WTC11 (cell line): ENCODE data around the gene LCE6A. TPM values are rescaled to one million over a fixed set of nuclear protein-coding genes. Genes with fewer than 3 reads are reported as not detected.

Experiments
- ATAC-seq: fragments of 200-7000 bp; cut with Tn5 transposase; 2 replicates; pipeline ENCODE4 v1.10.0; 2021; ENCODE audit warnings: mild to moderate bottlenecking, moderate library complexity
- CTCF ChIA-PET: fragments of 300-600 bp; sonication (Branson Sonifier 250); formaldehyde crosslinking; loops from one replicate; lab custom pipeline; 2021; ENCODE audit warnings: antibody characterized with exemption; lab: Charles Lee
- POLR2A ChIA-PET: fragments of 350-600 bp; sonication (Branson Sonifier 250); formaldehyde crosslinking; loops from one replicate; lab custom pipeline; 2021; ENCODE audit warnings: antibody characterized with exemption; lab: Charles Lee
- DNase-seq: peaks from one replicate; pipeline ENCODE4 v3.0.0; 2021; ENCODE audit warnings: low spot score
- H3K27ac Mint-ChIP-seq: 2 replicates; pipeline ENCODE4 v1.8.0; 2021; ENCODE audit warnings: mixed read lengths
- H3K27me3 Mint-ChIP-seq: 2 replicates; pipeline ENCODE4 v1.8.0; 2021; ENCODE audit warnings: low read depth, mild to moderate bottlenecking, moderate library complexity, mixed read lengths
- H3K36me3 Mint-ChIP-seq: 2 replicates; pipeline ENCODE4 v1.8.0; 2021; ENCODE audit warnings: mixed read lengths
- H3K4me1 Mint-ChIP-seq: 2 replicates; pipeline ENCODE4 v1.8.0; 2022; ENCODE audit warnings: mixed read lengths
- H3K4me3 Mint-ChIP-seq: 2 replicates; pipeline ENCODE4 v1.8.0; 2021; ENCODE audit warnings: mild to moderate bottlenecking, moderate library complexity, mixed read lengths
- H3K9me3 Mint-ChIP-seq: 2 replicates; pipeline ENCODE4 v1.8.0; 2021; ENCODE audit warnings: mixed read lengths
- ARID4B ChIP-seq: sonication (generic); formaldehyde crosslinking; IDR thresholded peaks from 2 replicates; pipeline ENCODE4 v1.8.0; 2023; ENCODE audit warnings: missing genetic modification reagents, mild to moderate bottlenecking, borderline replicate concordance
- ATF2 ChIP-seq: sonication (generic); formaldehyde crosslinking; IDR thresholded peaks from 2 replicates; pipeline ENCODE4 v1.8.1; 2022; ENCODE audit warnings: low read depth, missing genetic modification reagents, borderline replicate concordance
- ATF3 ChIP-seq: sonication (generic); formaldehyde crosslinking; conservative IDR thresholded peaks from 2 replicates; pipeline ENCODE4 v1.8.1; 2022; ENCODE audit warnings: mild to moderate bottlenecking, missing genetic modification reagents
- CBFB ChIP-seq: sonication (generic); formaldehyde crosslinking; IDR thresholded peaks from 2 replicates; pipeline ENCODE4 v1.8.1; 2022; ENCODE audit warnings: mild to moderate bottlenecking, low read depth, missing genetic modification reagents
- ETV6 ChIP-seq: sonication (generic); formaldehyde crosslinking; IDR thresholded peaks from 2 replicates; pipeline ENCODE4 v1.8.1; 2022; ENCODE audit warnings: mild to moderate bottlenecking, missing genetic modification reagents
- FOXP1 ChIP-seq: sonication (generic); formaldehyde crosslinking; IDR thresholded peaks from 2 replicates; pipeline ENCODE4 v1.8.0; 2022; ENCODE audit warnings: missing genetic modification reagents, mild to moderate bottlenecking, moderate library complexity, borderline replicate concordance
- HMGXB4 ChIP-seq: sonication (generic); formaldehyde crosslinking; IDR thresholded peaks from 2 replicates; pipeline ENCODE4 v1.8.1; 2023; ENCODE audit warnings: mild to moderate bottlenecking, moderate library complexity, missing genetic modification reagents
- SMAD3 ChIP-seq: sonication (generic); formaldehyde crosslinking; IDR thresholded peaks from 2 replicates; pipeline ENCODE4 v1.8.0; 2022; ENCODE audit warnings: missing genetic modification reagents, mild to moderate bottlenecking, borderline replicate concordance
- SOX15 ChIP-seq: fragments of 250-450 bp; sonication (Bioruptor Pico); IDR thresholded peaks from 2 replicates; pipeline ENCODE4 v1.9.0; 2021; ENCODE audit warnings: mild to moderate bottlenecking
- TCF7 ChIP-seq: sonication (generic); formaldehyde crosslinking; IDR thresholded peaks from 2 replicates; pipeline ENCODE4 v1.8.0; 2022; ENCODE audit warnings: mild to moderate bottlenecking, low read depth, missing genetic modification reagents, moderate library complexity
- ZBTB21 ChIP-seq: sonication (generic); formaldehyde crosslinking; IDR thresholded peaks from 2 replicates; pipeline ENCODE4 v1.8.1; 2023; ENCODE audit warnings: mild to moderate bottlenecking, missing genetic modification reagents, borderline replicate concordance
- ZBTB43 ChIP-seq: sonication (generic); formaldehyde crosslinking; IDR thresholded peaks from 2 replicates; pipeline ENCODE4 v1.8.1; 2023; ENCODE audit warnings: mild to moderate bottlenecking, missing genetic modification reagents
- ZNF138 ChIP-seq: sonication (generic); formaldehyde crosslinking; conservative IDR thresholded peaks from 2 replicates; pipeline ENCODE4 v1.8.1; 2022; ENCODE audit warnings: mild to moderate bottlenecking, moderate library complexity, missing genetic modification reagents
- ZNF219 ChIP-seq: sonication (generic); formaldehyde crosslinking; IDR thresholded peaks from 2 replicates; pipeline ENCODE4 v1.8.0; 2023; ENCODE audit warnings: missing genetic modification reagents, mild to moderate bottlenecking, borderline replicate concordance
- ZNF281 ChIP-seq: sonication (generic); formaldehyde crosslinking; IDR thresholded peaks from 2 replicates; pipeline ENCODE4 v1.8.0; 2023; ENCODE audit warnings: mild to moderate bottlenecking, missing genetic modification reagents
- ZNF423 ChIP-seq: fragments of 250-450 bp; sonication (Bioruptor Pico); IDR thresholded peaks from 2 replicates; pipeline ENCODE4 v2.1.2; 2022; ENCODE audit warnings: mild to moderate bottlenecking, moderate library complexity
- total RNA-seq: library from RNA; stranded (reverse); gene quantifications from 3 replicates; pipeline ENCODE4 v1.2.3, GENCODE V29; 2021

LCE6A gene
- total RNA-seq, 1 experiment from 2014 or later = not detected

- CTCF ChIA-PET = no interaction called here
- TF ChIP-seq ZNF281 (CRISPR knock-in tag) = no peak
- TF ChIP-seq TCF7 = no peak
- TF ChIP-seq ATF3 = no peak
- no peak for TF ChIP-seq ATF2 (CRISPR knock-in tag)
- no peak for TF ChIP-seq ETV6
- TF ChIP-seq SOX15 (CRISPR knock-in tag) = no peak
- no peak for TF ChIP-seq ZNF138 (CRISPR knock-in tag)
- no peak for TF ChIP-seq ZNF219 (CRISPR knock-in tag)
- no peak within 1 kb of the TSS for H3K4me3 Mint-ChIP-seq
- ATAC-seq (no peak), DNase-seq (no peak)
- POLR2A ChIA-PET = no interaction called here
- H3K27ac Mint-ChIP-seq = no peak within 1 kb of the TSS
- peaks cover 62% of the 10 kb centered on the region for H3K36me3 Mint-ChIP-seq
- H3K9me3 Mint-ChIP-seq = peaks cover 86% of the 10 kb centered on the region
- H3K4me1 Mint-ChIP-seq = no peaks in the 10 kb centered on the region
- H3K27me3 Mint-ChIP-seq = peaks cover 10% of the 10 kb centered on the region; the same call in 1 of the 2 replicates
Observed at GRCh38 chr1:152859696-152860095, 17.0 kb downstream of the LCE6A start, which contains the start of gene LCE7A. TSS of gene LCE7A (plus strand) at chr1:152859996. CDS start at chr1:152860698, 702 bp downstream.

- ATAC-seq (no peak), DNase-seq (no peak)
- Mint-ChIP-seq H3K9me3 (peaks cover 82% of the 10 kb centered on the region), H3K4me1 (no peaks in the 10 kb centered on the region), H3K4me3 (no peak overlapping the region), H3K27me3 (peaks cover 10% of the 10 kb centered on the region; the same call in 1 of the 2 replicates), H3K36me3 (peaks cover 60% of the 10 kb centered on the region), H3K27ac (no peak overlapping the region)
- TF ChIP-seq CBFB (CRISPR knock-in tag) (no peak), SMAD3 (no peak), ZBTB21 (CRISPR knock-in tag) (no peak), HMGXB4 (CRISPR knock-in tag) (no peak), ARID4B (CRISPR knock-in tag) (no peak), ZNF423 (CRISPR knock-in tag) (no peak), FOXP1 (CRISPR knock-in tag) (no peak), ZBTB43 (no peak)
- POLR2A ChIA-PET = no interaction called here
- CTCF ChIA-PET = no interaction called here
Observed at GRCh38 chr1:152860129-152860528, 17.5 kb downstream of the LCE6A start.
